ENCODE data around the gene LMO4. TPM values are rescaled to one million over a fixed set of nuclear protein-coding genes. Genes with fewer than 3 reads are reported as not detected.
A peak's percentile ranks its signal among the peaks of the same experiment; 100 is the strongest.

Gene LMO4, protein sequence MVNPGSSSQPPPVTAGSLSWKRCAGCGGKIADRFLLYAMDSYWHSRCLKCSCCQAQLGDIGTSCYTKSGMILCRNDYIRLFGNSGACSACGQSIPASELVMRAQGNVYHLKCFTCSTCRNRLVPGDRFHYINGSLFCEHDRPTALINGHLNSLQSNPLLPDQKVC
- 44.3 TPM for total RNA-seq
- long read RNA-seq, full-length matches to known transcripts: 8 of 12 reads
- long read RNA-seq, partial matches to known transcripts: 0 of 12 reads
- long read RNA-seq, other reads (novel, unspliced or antisense): 4 of 12 reads

DNA sequence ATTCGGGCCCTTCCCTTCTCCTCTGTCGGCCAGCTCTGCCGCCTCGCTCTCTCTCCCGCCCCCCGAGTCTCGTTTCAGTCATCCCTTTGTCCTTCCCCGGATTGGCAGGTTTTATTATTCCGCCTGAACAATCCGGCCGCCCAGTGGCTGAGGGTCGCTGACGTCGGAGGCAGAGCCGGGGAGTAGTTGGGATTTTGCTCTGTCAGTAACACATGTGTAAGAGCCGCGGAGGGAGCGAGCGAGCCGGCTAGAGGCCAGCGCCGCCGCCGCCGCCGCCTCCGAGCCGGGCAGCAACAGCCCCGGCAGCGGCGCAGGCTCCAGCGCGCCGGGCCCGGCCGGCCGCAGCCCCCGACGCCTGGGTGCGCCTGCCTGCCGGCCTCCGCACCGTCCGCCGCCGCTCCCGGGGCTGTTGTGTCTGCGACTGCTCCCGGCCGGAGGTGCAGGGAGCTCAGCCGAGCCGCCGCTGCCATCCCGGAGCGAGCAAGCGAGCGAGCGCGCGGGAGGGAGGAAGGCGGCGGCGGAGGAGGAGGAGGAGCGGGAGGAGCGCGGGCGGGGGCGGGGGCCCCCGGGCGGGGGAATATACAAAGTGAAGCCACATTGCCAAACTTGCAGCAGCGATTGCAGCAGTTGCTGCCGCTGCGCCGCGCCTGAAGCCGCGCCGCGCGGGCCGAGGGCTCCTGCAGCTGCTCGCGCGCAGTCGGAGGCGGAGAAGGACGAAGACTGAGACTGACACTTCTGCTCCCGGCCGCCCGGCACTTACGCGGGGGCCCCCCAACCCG is at the start of gene LMO4:
Gene LMO4, plus strand, starts transcription at position 609 of the 779 bp plus-strand sequence. CDS start 3,136 bp downstream, outside the sequence.
- DNase-seq (ENCODE audit: missing footprints) (peak; percentile 97), ATAC-seq (peak; percentile 91)
- intact Hi-C loops (cut with DNase I): loop anchor here (1.0 to 10.0 kb wide), 5 partner anchors 196 to 934 kb away; partner anchors contain the start of gene ODF2L

DNA sequence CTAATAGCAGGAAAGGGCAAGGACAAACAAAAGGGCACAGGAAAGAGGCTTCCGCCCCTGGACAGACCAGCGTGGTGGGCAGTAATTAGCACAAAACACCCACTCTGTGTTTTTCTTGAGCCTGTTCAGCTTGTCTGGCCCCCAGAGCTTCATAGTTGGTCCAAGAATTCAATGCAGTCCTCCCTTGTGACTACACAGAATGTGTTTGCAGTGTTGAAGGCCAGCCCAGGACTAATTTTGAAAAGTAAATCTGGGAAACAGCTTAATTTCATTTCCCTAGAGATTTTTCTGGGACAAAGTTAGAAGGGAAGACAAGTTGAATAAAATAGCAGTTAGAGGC is 49.2 kb upstream of the LMO4 start:
- intact Hi-C loops (cut with DNase I): loop anchor here (5.0 kb wide), 1 partner anchor 132 kb away; no protein-coding TSS in a partner anchor
- no peak for DNase-seq (ENCODE audit: missing footprints)
- peak; percentile 87 for ATAC-seq

DNA sequence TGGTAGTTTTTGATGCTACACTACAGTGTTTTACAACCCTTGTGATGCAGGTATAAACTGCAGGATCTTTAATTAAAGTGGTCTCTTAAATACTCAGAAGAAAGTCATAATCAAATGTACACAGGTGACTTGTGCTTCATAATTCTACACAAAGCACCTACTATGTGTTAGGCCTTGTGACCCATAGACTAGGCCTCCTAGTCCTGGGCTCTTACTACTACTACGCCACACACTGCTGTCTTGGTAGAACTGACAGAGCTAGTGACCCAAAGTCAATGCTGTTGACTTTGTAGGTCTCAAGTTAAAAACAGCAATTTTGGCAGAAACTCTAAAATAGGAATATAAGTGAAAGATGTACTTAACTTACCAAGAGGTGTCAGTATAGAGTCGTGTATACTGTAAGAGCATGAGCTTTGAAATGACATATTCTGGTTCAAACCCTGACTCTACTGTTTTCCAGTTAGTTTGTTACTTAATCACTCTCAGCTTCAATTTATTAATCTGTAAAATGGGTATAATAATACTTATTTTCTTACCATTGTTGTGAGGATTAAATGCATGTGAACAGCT is 48.6 kb upstream of the LMO4 start:
- no peak for ATAC-seq
- intact Hi-C loops (cut with DNase I): loop anchor here (5.0 kb wide), 1 partner anchor 133 kb away; no protein-coding TSS in a partner anchor

DNA sequence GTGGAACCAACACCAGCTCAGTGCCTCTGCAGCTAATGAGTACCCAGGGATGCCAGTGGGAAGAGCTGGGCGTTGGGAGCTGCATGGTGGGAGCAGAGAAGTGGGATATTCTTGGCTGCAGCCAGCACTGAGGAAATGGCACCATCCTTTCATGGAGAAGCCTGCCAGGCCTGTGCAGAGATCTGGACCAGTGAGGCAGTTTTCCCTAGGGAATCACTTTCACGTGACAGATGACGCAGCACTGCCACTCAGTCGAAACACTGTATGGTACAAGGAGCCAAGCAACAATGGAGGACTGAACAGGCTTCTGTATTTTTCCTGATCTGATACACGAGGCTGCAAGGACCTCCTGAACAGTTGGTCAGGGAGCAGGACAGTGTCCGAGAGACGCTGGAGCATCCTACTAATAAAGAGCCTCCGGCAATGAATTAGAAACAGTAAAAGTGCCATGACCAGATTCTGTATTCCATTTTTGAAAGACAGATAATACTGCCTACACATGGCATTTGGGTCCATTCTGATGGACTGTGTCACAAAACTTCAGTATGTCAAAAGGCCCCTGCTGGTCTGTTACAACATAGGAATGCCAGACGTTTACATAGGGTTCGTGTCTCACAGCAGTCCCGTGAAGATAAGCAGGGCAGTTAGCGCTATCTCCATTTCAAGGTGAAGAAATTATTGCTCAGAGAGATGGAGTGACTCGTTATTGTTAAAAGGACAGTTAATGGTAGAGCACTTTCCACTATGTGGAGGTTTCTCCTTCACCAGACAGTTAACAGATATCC is 44.0 kb upstream of the LMO4 start:
- no peak for ATAC-seq
- intact Hi-C loops (cut with DNase I): no loop called here
- DNase-seq (ENCODE audit: missing footprints): no peak

More for the DNA sequence above, 48.6 kb upstream of the LMO4 start:
- DNase-seq (ENCODE audit: missing footprints): no peak

DNA sequence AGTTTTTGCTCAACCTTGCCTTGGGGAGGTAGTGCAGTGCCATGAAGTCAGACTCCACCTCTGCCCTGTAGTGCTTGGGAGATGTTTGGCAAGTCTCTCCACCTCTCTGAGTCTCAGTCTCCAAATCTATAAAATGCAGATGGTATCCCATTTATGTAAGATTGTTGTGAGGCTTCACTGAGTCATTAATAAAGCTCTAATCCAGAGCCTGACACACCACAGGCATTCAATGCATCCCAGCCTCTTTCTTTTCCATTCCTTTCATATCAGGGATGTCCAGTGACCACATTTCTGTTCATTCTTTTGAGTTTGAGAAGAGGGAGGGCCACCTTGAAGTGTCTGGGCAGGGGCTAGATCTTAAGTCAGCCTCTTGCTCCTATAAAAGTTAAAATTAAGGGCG is 37.6 kb upstream of the LMO4 start:
- no peak for DNase-seq (ENCODE audit: missing footprints)
- no peak for ATAC-seq
- intact Hi-C loops (cut with DNase I): loop anchor here (10.0 kb wide), 2 partner anchors 664 to 1014 kb away; no protein-coding TSS in a partner anchor

DNA sequence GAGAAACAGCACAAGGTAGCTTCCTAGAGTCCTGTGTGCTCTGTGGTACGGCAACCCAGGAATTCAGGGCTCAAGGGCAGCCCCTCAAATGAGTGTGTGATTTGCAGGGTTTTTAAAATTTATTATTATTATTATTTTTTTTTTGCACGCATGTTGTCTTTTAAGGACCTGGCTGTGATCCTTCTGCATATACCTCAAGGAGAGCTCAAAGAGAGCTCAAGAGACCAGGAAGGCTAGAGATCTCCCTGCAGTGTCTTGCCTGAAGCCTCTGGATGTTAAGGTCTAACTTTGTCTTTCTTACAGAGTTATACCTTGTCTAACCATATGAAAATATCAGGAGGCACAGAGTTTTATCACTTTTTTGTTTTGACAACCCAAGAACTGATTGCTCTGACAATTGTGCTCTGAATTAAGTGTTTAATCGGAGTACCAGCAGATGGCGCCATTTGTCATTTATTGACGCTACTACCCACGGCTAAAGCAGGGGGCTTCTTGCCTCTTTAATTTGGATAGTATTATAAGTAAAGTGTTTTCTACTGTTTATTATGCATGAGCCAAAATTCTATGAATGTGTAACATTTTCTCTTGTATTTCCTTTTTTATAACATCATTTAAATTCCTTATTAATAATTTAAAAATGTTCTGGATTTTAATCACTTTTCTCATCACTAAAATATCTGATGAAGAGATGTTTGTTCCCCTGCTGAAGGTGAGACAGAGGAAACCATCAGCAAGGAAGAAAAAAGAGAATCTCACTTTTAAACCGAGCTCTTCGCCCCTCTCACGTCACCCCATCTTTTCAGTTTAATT is 35.8 kb upstream of the LMO4 start:
- intact Hi-C loops (cut with DNase I): loop anchor here (1.0 to 10.0 kb wide), 3 partner anchors 662 to 1012 kb away; no protein-coding TSS in a partner anchor
- DNase-seq (ENCODE audit: missing footprints): no peak
- no peak for ATAC-seq

DNA sequence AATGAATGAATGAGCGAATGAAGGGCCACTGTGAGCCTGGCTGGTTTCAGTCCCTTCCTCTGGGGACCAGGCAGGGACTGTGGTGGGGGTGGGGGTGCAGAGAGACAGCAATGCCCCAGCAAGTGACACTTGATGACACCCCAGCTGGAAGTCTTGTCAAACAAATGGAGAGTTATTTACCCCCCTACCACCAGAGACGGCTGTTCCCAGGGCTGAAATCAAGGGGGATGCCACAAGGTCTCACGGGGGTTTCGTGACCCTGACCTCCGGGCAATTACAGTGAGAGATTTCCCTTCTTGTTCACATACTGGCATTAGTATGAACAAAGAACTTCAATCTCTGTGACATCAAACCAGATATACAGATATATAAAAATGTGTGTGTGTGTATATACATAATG is 34.0 kb upstream of the LMO4 start:
- ATAC-seq (no peak), DNase-seq (ENCODE audit: missing footprints) (no peak)
- intact Hi-C loops (cut with DNase I): loop anchor here (10.0 kb wide), 2 partner anchors 660 to 1010 kb away; no protein-coding TSS in a partner anchor

DNA sequence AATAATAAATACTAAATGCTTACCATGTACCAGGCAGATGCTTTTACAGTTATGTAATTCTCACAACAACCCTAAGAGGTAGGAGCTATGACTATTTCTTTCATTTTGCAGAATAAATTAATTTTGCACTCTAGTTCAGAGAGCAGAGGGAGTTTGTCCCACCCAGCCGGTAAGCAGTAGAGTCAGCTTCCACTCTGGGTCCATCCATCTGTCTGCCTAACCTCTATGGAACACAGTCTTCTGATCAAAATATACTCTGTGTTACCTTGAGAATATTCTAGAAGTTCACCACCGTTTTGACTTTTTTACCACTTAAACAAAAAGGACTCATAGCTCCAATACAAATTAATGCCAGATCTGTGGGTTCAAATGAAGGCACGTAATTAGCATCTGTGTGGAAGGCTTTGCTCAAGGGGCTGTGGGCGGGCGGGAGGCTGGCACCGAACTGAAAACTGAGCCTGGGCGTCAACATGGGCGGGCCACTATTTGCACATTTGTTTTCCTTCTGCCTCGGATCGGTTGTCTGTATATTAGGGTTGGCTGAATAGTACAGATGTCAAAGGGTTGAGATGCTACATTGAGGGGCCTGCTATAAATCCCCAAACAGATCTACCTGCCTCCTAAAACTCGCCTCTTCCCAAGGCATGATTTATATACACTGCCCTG is 33.1 kb upstream of the LMO4 start:
- intact Hi-C loops (cut with DNase I): loop anchor here (10.0 kb wide), 2 partner anchors 659 to 1009 kb away; no protein-coding TSS in a partner anchor
- no peak for ATAC-seq

DNA sequence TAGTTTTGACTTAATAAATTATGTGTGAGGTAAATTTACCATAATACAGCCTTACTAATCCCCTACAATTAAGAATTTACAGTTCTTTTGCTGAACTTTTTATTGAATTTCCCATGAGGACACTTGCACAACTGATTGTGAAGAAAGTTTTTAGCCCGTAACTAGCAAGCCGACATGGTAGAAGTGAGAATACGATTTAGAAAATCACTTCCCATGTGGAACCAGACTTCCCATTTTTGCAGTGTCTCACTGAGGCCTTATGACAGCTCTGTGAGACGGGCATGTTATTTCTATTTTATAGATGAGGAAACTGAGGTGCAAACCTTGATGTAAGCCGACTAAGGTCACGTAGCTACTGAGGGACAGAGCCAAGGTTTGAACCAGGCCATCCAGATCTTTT is 32.5 kb upstream of the LMO4 start:
- ATAC-seq (no peak), DNase-seq (ENCODE audit: missing footprints) (no peak)
- intact Hi-C loops (cut with DNase I): loop anchor here (10.0 kb wide), 2 partner anchors 659 to 1009 kb away; no protein-coding TSS in a partner anchor

More for the DNA sequence above, 33.1 kb upstream of the LMO4 start:
- no peak for DNase-seq (ENCODE audit: missing footprints)

DNA sequence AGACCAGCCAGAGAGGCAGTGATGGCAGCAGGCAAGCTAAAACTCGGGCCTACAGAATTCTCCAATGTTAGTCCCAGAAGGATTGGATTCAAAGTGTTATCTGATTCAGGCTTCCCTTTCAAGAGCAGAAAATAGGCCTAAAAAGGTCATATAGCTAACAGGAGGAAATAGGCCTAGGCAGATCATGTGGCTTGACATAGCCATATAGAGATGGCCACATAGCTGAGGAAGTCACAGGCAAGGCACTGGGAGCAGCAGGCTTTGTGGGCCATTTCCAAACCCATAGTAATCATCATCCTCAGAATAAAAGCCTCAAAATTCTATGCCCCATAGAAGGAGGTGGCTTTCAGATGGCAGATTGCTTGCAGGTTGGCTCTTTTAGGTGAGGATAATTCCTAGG is 29.0 kb upstream of the LMO4 start:
- DNase-seq (ENCODE audit: missing footprints) (no peak), ATAC-seq (no peak)
- intact Hi-C loops (cut with DNase I): loop anchor here (10.0 kb wide), 2 partner anchors 655 to 1005 kb away; no protein-coding TSS in a partner anchor

DNA sequence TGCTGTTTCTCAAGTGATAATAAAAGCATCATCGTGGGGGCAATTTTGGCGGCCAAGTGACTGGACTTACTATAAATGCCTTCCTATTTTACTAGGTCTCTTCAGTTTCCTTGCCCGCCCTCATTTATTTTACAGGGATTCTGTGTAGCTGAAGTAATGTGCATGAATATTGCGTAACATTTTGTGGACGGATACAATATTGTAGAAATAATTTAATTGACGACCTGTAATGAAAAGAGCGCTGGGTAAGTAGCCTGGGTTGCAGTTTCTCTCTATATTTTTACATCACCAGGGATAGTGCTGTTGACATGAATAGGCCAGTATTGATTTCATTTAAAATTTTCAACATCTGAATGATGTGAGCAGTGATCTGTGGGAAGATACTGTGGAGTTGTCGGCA is 28.1 kb upstream of the LMO4 start:
- ATAC-seq: no peak
- no peak for DNase-seq (ENCODE audit: missing footprints)
- intact Hi-C loops (cut with DNase I): no loop called here

DNA sequence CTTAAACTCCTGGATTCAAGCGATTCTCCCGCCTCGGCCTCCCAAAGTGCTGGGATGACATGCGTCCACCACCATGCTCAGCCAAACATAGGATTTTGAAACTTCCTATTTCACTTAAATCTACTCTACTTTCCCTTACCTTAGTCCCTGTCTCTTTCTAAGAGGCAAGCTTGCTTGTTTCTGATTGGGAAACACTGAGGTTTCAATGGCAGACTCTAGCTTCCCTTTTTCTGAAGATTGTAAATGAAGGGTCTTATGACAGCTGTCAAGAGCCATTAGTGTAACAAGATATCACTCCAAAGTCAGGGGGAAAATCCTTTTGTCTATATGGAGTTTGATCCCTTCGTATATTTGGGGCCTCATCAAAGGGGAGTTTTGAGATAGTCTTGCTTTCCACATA is 23.5 kb upstream of the LMO4 start:
- DNase-seq (ENCODE audit: missing footprints): no peak
- no peak for ATAC-seq
- intact Hi-C loops (cut with DNase I): no loop called here

DNA sequence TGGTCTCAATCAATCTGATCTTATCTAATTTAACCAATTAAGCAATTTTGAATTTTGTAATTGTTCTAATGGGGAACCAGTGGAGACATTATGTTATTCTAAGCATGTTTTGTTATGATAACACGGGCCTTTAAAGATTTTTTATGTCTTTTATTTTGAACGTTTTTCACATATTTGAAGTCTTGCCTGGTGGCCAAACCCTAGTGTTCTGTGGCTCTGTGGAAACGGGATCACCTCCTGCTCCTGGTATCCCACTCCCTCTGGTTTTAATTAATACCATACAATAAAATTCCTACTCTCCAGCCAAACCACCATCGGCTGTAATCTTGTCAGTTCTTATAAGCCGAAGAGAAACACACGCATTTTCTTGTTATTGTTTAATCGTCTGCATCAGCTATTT is 22.9 kb upstream of the LMO4 start:
- DNase-seq (ENCODE audit: missing footprints) (no peak), ATAC-seq (no peak)
- intact Hi-C loops (cut with DNase I): no loop called here

DNA sequence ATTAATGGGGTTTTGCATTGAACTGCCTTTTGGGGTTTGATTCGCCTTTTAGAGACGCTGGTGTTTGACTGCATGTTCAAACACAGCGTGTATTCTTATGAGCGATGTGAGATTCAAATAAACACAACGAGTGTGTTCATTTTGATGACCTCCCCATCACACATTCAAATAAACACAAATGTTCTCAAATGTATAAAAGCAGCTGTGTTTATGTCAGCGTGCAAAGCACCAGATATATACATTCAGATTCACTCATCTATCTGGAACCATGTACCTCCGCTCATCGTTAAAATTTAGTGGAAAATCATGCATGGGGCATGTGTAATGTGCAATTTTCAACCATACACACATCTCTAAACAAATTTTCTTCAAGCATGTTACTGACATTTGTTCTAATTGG is 21.4 kb upstream of the LMO4 start:
- DNase-seq (ENCODE audit: missing footprints): no peak
- ATAC-seq: no peak
- intact Hi-C loops (cut with DNase I): no loop called here

DNA sequence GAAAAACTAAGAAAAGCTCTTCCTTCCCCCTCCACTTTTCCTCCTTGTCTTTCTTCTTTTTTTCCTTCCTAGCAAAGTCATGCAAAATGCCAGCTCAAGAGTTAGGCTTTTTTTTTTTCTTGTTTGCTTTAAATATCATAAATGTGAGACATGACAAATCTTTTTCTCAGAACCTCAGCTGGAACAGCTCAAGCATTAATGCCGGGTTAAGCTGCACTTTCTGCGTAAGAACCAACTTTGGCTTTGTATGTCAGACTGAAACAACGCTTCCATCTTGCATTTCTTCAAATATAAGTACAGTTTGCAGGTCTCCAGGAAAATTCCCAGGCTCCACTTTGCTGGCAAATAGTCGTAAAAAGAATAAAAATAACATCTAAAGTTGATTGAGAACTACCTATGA is 20.7 kb upstream of the LMO4 start:
- intact Hi-C loops (cut with DNase I): no loop called here
- ATAC-seq (no peak), DNase-seq (ENCODE audit: missing footprints) (no peak)

DNA sequence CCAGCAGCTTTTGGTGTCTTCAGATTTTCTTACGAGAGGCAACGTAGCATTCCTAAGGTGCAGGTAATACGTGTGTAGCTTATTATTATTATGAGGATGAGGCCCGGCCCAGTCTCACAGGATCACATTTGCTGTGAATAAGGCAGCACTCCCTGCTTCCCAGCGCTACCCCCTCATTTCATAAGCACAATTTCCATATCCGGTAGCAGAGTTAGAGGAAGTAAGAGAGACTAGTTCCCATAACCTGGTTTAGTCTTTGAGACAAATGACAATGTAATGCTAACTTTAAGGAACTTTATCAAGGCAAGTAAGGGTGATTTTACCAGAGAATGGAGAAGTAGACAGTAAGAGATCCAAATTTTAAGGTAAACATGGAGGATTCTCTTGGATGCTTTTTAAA is 14.6 kb upstream of the LMO4 start:
- ATAC-seq: no peak
- intact Hi-C loops (cut with DNase I): no loop called here
- DNase-seq (ENCODE audit: missing footprints): no peak

DNA sequence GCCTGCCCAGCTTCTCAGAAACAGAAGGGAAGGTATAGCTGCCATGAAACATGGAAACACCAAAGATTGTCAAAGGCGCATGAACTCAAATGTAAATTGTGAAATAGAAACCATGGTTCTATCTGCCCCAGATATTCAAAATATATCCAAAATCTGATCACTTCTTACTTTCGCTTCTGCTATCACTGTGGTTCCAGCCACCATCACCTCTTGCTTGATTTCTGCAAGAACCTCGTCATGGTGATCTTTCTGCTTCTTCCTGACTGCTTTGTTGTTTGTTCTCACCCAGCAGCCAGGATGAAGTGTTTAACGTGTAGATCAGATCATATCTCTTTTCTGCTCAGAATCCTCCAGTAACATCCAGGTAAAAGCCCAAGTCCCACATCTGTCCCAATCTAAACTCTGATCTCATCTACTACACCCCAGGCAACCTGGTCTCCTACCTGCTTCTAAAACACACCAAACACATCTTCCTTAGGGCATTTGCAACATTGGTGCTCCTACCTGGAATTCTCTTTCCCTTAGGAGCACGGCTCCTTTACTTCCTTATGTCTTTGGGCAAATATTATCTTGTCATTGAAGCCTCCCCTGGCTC is 10.5 kb upstream of the LMO4 start:
- ATAC-seq (no peak), DNase-seq (ENCODE audit: missing footprints) (no peak)
- intact Hi-C loops (cut with DNase I): no loop called here

Measured in Right ventricle myocardium inferior (tissue), 1 donor.